ENCODE data around the gene SLC6A20.

GRCh38 chr3:45807133-45807532 is 10.8 kb upstream of the SLC6A20 start:
- TF ChIP-seq EZH2 (IDR thresholded peaks at IDR 0.05; ENCODE audit: borderline replicate concordance, low read length) (no peak), CTCF (IDR thresholded peaks at IDR 0.05; ENCODE audit: low read length) (no peak)
